Suprapubic skin (tissue), 3 donors: ENCODE results near the gene PNMA1.

Source experiments
- EP300 ChIP-seq: sonication (generic); formaldehyde crosslinking; IDR thresholded peaks from one replicate; pipeline ENCODE4 v1.6.1; 2017; ENCODE audit warnings: antibody characterized with exemption
- POLR2A ChIP-seq, 2 donors: fragments of 450-650 bp; IDR thresholded peaks; one replicate each; pipeline ENCODE4 v1.6.1; 2017; ENCODE audit warnings: antibody characterized with exemption in 2 of 2, mild to moderate bottlenecking in 2 of 2, moderate library complexity in 2 of 2
- TF ChIP-seq, protein P1 (sequence below), 2 donors: fragments of 200-600 bp in 1 of 2; fragments of 450-650 bp in 1 of 2; sonication (generic) in 1 of 2; IDR thresholded peaks; one replicate each; pipeline ENCODE4 v1.5.1; 2016 to 2019; ENCODE audit warnings: antibody characterized with exemption in 2 of 2, mild to moderate bottlenecking in 1 of 2, moderate library complexity in 1 of 2

GRCh38 chr14:73696466-73697400 is 17.5 kb downstream of the PNMA1 start:
- TF ChIP-seq EP300, result no peak
- TF ChIP-seq POLR2A (IDR thresholded peaks at IDR 0.05), result no peak
- TF ChIP-seq, protein P1, sequence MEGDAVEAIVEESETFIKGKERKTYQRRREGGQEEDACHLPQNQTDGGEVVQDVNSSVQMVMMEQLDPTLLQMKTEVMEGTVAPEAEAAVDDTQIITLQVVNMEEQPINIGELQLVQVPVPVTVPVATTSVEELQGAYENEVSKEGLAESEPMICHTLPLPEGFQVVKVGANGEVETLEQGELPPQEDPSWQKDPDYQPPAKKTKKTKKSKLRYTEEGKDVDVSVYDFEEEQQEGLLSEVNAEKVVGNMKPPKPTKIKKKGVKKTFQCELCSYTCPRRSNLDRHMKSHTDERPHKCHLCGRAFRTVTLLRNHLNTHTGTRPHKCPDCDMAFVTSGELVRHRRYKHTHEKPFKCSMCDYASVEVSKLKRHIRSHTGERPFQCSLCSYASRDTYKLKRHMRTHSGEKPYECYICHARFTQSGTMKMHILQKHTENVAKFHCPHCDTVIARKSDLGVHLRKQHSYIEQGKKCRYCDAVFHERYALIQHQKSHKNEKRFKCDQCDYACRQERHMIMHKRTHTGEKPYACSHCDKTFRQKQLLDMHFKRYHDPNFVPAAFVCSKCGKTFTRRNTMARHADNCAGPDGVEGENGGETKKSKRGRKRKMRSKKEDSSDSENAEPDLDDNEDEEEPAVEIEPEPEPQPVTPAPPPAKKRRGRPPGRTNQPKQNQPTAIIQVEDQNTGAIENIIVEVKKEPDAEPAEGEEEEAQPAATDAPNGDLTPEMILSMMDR (IDR thresholded peaks at IDR 0.05), result no peak
